Lower leg skin (tissue), 4 donors: ENCODE measurements around the gene CEBPA. TPM values are rescaled to one million over a fixed set of nuclear protein-coding genes. Genes with fewer than 3 reads are reported as not detected.

ENCODE experiments used
- DNase-seq, 2 donors: peaks; one replicate each; pipeline ENCODE4 v3.0.0-alpha.2; 2019; ENCODE audit warnings: low spot score in 2 of 2
- H3K4me3 ChIP-seq: fragments of 200-600 bp; sonication (generic); 2 replicates; pipeline ENCODE4 v1.5.1; 2017; ENCODE audit warnings: mild to moderate bottlenecking, low read depth; ENCODE audit not compliant: poor library complexity, severe bottlenecking
- POLR2A ChIP-seq, 2 donors: fragments of 450-650 bp; IDR thresholded peaks; one replicate each; pipeline ENCODE4 v1.6.1; 2016 to 2017; ENCODE audit warnings: antibody characterized with exemption in 2 of 2, mild to moderate bottlenecking in 1 of 2, moderate library complexity in 1 of 2
- WGBS, 2 donors: methylation state at CpG; one replicate each; pipeline ENCODE4 v1.1.5; 2018; 5-methylcytosine and 5-hydroxymethylcytosine counted together
- intact Hi-C: fragments of 100-400 bp; cut with DNase I; formaldehyde crosslinking; loops from one replicate; pipeline ENCODE4 v1.15.0; 2023; ENCODE audit warnings: low total_unique reads
- total RNA-seq, 4 donors: library from RNA; depleted of rRNA; stranded (reverse); fragments of >200 nt; gene quantifications; one replicate each; pipeline ENCODE4 v1.1.0, GENCODE V29; 2016
- TF ChIP-seq, protein P1 (sequence below), 3 donors: fragments of 450-650 bp; IDR thresholded peaks; one replicate each; pipeline ENCODE4 v1.5.1; 2016; ENCODE audit warnings: antibody characterized with exemption in 3 of 3, mild to moderate bottlenecking in 3 of 3, moderate library complexity in 2 of 3

CEBPA gene
- total RNA-seq, 4 donors from 2014 or later, result 228 to 297 (median 255) TPM

DNA sequence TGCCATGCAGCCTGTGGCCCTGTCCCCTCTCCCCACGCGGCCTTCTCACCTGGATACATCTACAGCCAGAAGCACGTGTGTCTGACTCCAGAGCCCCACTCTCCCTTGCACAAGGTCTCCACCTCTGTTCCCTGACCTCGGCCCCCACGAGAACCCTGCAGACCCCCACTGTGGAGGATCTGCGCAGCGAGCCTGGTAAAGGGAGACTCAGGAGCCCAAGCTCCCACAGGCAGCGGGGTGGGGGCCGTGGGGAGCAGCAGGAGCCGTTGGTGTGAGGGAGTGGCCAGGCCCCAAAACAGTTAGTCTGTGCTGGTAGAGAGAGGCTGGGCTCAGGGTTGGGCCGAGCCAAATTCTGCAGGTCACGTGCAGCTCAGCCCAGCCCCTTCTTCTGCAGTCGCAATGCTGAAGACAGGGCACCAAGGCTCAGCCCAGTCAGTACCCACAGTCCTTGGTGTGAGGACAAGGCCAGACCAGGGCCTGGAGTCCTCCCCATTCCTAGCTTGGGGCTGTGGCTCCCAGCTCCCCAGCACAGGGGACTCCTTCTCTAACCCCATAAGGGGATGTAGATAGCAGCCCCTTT is 48.0 kb downstream of the CEBPA start:
- TF ChIP-seq, protein P1, sequence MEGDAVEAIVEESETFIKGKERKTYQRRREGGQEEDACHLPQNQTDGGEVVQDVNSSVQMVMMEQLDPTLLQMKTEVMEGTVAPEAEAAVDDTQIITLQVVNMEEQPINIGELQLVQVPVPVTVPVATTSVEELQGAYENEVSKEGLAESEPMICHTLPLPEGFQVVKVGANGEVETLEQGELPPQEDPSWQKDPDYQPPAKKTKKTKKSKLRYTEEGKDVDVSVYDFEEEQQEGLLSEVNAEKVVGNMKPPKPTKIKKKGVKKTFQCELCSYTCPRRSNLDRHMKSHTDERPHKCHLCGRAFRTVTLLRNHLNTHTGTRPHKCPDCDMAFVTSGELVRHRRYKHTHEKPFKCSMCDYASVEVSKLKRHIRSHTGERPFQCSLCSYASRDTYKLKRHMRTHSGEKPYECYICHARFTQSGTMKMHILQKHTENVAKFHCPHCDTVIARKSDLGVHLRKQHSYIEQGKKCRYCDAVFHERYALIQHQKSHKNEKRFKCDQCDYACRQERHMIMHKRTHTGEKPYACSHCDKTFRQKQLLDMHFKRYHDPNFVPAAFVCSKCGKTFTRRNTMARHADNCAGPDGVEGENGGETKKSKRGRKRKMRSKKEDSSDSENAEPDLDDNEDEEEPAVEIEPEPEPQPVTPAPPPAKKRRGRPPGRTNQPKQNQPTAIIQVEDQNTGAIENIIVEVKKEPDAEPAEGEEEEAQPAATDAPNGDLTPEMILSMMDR (IDR thresholded peaks at IDR 0.05), result no peak
- TF ChIP-seq POLR2A (IDR thresholded peaks at IDR 0.05), result no peak

DNA sequence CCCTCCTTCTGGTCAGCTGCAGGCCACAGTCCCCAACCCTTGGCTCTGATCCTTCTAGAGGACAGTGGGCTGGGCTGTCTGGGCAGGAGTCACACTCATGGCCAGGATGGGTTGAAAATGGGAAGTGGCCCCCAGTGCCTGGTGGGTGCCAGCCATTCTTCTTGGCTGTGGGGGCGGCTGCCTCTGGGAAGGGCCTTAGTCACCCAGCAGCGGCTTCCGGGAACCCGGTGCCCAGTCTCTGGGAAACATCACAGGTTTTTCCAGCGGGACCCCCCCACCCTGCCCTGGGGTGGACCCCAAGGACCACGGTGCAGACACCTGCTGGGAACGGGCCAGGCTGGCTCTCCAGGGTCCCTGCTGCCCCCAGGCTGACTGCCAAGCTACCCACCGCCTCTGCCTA is 49.4 kb downstream of the CEBPA start:
- WGBS, 2 donors, result 78 to 81% methylated on average over 5 of the region's 8 CpGs
- no peak for TF ChIP-seq POLR2A (IDR thresholded peaks at IDR 0.05)
- no peak overlapping the region for H3K4me3 ChIP-seq
- DNase-seq, result no peak
- intact Hi-C loops, result no loop called here

More for the DNA sequence above, 48.0 kb downstream of the CEBPA start:
- WGBS, 2 donors, result 67 to 74% methylated on average over 12 to 13 of the region's 13 CpGs
- DNase-seq, result no peak
- no peak overlapping the region for H3K4me3 ChIP-seq
- intact Hi-C loops, result no loop called here

DNA sequence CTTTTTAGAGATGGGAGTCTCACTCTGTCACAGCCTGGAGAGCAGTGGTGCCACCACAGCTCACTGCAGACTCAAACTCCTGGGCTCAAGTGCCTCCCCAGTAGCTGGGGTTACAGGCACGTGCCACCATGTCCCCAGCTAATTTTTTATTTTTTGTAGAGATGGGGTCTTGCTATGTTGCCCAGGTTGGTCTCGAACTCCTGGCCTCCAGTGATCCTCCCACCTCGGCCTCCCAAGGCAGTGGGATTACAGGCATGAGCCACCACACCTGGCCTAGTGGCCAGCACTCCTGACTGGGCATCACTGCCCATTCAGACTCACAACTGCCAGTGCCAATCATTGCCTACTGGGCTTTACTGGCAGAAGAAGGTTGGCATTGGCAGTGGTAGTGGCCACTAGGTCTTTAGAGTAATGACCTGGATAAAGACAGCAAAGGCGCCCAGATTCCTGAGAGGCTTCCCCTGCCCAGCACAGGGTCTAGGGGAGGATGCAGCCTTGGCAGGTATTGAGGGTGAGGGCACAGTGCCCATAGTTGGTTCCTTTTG is 49.8 kb downstream of the CEBPA start:
- TF ChIP-seq POLR2A (IDR thresholded peaks at IDR 0.05), result no peak
- TF ChIP-seq, protein P1 (IDR thresholded peaks at IDR 0.05), result no peak
- DNase-seq, result no peak
- intact Hi-C loops, result no loop called here
- no peak overlapping the region for H3K4me3 ChIP-seq
- 91 to 100% methylated on average over 4 of the region's 4 CpGs for WGBS, 2 donors

DNA sequence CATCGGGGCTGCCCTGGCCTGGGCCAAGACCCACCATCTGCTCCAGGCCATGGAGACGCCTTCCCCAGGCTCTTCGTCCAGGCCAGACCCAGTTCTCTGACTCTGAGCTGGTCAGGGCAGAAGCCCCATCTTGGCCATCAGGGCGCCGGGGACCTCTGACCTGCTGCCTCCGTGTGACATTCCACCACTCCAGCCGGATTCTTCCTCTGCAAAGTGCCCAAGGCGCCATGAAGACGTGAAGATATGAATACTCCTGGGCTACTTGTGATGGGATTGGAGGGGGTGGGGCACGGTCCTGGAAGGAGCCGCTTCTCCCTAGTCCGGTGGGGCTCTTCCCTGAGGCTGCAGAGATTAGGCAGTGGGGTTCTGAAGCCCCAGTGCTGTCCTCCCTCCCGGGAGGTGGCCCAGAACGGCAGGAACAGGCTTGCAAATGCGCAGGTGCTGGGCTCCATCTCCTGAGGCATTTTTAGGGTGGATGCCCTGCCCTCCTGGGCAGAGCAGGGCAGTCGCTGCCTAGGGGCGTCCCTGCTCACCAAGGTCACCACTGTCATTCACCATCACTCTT is 50.7 kb downstream of the CEBPA start:
- intact Hi-C loops, result no loop called here
- WGBS, 2 donors, result 61 to 66% methylated on average over 13 to 16 of the region's 17 CpGs
- DNase-seq, result no peak
- H3K4me3 ChIP-seq, result no peak overlapping the region
- TF ChIP-seq, protein P1 (IDR thresholded peaks at IDR 0.05), result no peak
- TF ChIP-seq POLR2A (IDR thresholded peaks at IDR 0.05), result no peak

DNA sequence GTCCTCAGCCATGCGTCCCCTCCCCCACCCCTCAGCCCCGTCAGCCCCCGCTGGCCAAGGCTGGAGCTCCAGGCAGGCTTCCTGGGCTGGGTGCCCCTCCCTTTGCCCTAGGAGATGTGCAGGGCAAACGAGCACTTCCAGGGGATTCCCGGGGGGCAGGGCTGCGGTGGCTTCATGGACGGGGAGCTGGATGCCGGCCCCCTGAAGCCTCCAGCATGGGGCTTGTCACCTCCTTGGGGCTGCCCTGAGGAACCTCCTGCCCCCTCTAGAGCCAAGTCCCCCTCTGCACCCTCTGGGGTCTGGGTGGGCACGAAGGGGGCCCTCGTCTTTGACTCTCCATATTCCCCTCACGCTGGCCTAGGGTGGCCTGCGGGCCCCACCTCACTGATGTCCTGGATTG is 51.3 kb downstream of the CEBPA start:
- no peak for TF ChIP-seq POLR2A (IDR thresholded peaks at IDR 0.05)
- TF ChIP-seq, protein P1 (IDR thresholded peaks at IDR 0.05), result no peak
- no peak for DNase-seq
- no peak overlapping the region for H3K4me3 ChIP-seq
- WGBS, 2 donors, result 27 to 35% methylated on average over 8 to 12 of the region's 12 CpGs
- intact Hi-C loops, result no loop called here

DNA sequence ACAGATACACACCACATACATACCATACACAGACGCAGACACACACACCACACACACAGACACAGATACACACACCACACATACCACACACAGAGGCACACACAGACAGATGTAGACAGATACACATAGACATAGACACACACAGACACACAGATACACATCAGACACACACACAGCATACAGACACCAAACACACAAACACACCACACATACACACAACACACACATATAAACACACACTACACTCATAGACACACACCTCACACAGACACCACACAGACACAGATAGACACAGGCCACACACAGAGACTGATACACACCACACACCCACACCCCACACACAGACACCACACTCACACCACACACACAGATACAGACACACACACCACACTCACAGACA is 51.8 kb downstream of the CEBPA start:
- intact Hi-C loops, result no loop called here
- no peak for DNase-seq
- WGBS, 2 donors, result 92 to 100% methylated on average over 1 of the region's 1 CpG
- TF ChIP-seq, protein P1 (IDR thresholded peaks at IDR 0.05), result peak in 1 of 3 donors; percentile 5
- TF ChIP-seq POLR2A (IDR thresholded peaks at IDR 0.05), result no peak
- no peak overlapping the region for H3K4me3 ChIP-seq

Other genes with a start within 250 kb of the CEBPA start
- gene RHPN2, start 237.6 kb downstream of the CEBPA start, total RNA-seq, result 10 to 100 TPM in 3 of 4 donors, 1 to 10 TPM in 1; 4.0 to 25.7 (median 19.9) TPM
- gene GPATCH1, start 221.4 kb downstream of the CEBPA start, total RNA-seq, result 10 to 100 TPM in 1 of 4 donors, 1 to 10 TPM in 3; 7.0 to 14.6 (median 8.7) TPM
- not detected for gene WDR88, start 170.4 kb downstream of the CEBPA start, total RNA-seq
- gene LRP3, start 108.2 kb downstream of the CEBPA start, total RNA-seq, result 10 to 100 TPM in 3 of 4 donors, 1 to 10 TPM in 1; 9.4 to 27.4 (median 18.0) TPM
- gene SLC7A10, start 76.7 kb downstream of the CEBPA start, total RNA-seq, result under 1 TPM in 1 of 4 donors, not detected in 3; 0.62 TPM
- 10 to 100 TPM; 38.0 to 48.3 (median 43.1) TPM for gene CEBPG, start 71.2 kb upstream of the CEBPA start, total RNA-seq
- 10 to 100 TPM; 58.9 to 81.0 (median 70.7) TPM for gene PEPD, start 219.3 kb upstream of the CEBPA start, total RNA-seq